ENCODE data around the gene DACH1.

DNA sequence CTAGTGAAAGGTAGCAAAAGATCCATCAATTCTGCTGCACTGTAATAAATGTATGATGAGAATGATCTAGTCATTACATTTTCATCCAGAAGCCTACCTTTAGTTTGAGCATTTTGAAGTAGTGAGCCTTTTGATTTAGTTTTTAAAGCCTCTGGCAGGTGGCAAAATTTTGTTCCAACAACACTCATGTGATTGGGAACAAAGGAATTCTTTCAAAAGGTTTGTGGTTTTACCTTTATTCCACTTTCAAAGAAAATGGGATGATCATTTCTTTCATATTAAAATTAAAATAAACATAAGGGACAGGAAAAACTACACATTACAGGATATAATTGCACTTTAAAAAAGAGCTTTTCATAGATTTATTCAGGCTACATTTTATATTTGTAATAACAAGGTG is 260.2 kb downstream of the DACH1 start:
- no peak for TF ChIP-seq POLR2A (IDR thresholded peaks at IDR 0.05)
- TF ChIP-seq, protein P1, sequence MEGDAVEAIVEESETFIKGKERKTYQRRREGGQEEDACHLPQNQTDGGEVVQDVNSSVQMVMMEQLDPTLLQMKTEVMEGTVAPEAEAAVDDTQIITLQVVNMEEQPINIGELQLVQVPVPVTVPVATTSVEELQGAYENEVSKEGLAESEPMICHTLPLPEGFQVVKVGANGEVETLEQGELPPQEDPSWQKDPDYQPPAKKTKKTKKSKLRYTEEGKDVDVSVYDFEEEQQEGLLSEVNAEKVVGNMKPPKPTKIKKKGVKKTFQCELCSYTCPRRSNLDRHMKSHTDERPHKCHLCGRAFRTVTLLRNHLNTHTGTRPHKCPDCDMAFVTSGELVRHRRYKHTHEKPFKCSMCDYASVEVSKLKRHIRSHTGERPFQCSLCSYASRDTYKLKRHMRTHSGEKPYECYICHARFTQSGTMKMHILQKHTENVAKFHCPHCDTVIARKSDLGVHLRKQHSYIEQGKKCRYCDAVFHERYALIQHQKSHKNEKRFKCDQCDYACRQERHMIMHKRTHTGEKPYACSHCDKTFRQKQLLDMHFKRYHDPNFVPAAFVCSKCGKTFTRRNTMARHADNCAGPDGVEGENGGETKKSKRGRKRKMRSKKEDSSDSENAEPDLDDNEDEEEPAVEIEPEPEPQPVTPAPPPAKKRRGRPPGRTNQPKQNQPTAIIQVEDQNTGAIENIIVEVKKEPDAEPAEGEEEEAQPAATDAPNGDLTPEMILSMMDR (IDR thresholded peaks at IDR 0.05): no peak

Data from uterus (tissue), 2 donors.